T-helper 17 cell (primary cell): ENCODE results near the gene EBF3. TPM values are rescaled to one million over a fixed set of nuclear protein-coding genes. Genes with fewer than 3 reads are reported as not detected.

Experiments
- ATAC-seq: fragments of 150-1000 bp; cut with Tn5 transposase; 2 replicates; pipeline ENCODE4 v1.10.0; 2021; ENCODE audit warnings: mild to moderate bottlenecking, moderate library complexity
- DNase-seq, 3 donors: peaks; one replicate each; pipeline versions ENCODE4 v3.0.0 to v3.0.0-alpha.2; 2020 to 2021
- H3K9me3 ChIP-seq: one replicate; pipeline ENCODE4 v1.7.0; 2013; ENCODE audit warnings: low read length, mild to moderate bottlenecking; ENCODE audit not compliant: control insufficient read depth, poor library complexity, severe bottlenecking
- H3K27ac Mint-ChIP-seq: one replicate; pipeline ENCODE4 v1.8.0; 2022; ENCODE audit warnings: mild to moderate bottlenecking, moderate library complexity, mixed read lengths
- H3K27me3 Mint-ChIP-seq: one replicate; pipeline ENCODE4 v1.8.0; 2022; ENCODE audit warnings: mixed read lengths
- H3K36me3 Mint-ChIP-seq: one replicate; pipeline ENCODE4 v1.8.0; 2022; ENCODE audit warnings: low read depth, mixed read lengths
- H3K4me1 Mint-ChIP-seq: one replicate; pipeline ENCODE4 v1.8.0; 2022; ENCODE audit warnings: mild to moderate bottlenecking, mixed read lengths
- H3K4me3 Mint-ChIP-seq: one replicate; pipeline ENCODE4 v1.8.0; 2022; ENCODE audit warnings: mild to moderate bottlenecking, moderate library complexity, mixed read lengths
- total RNA-seq, 4 donors: library from RNA in 2 of 4; stranded (reverse) in 2 of 4; gene quantifications; one replicate each; pipeline ENCODE4 v1.2.3 and lab custom pipeline; 2022 to 2026

Gene EBF3
- total RNA-seq, 2 donors from 2014 or later = not detected

- Mint-ChIP-seq H3K27me3 (peaks cover 61% of the 10 kb centered on the region), H3K27ac (no peak overlapping the region), H3K4me1 (no peaks in the 10 kb centered on the region), H3K4me3 (no peak overlapping the region), H3K36me3 (no peaks in the 10 kb centered on the region)
- no peak for ATAC-seq
- DNase-seq = no peak
- no peaks in the 10 kb centered on the region for H3K9me3 ChIP-seq
Measured at GRCh38 chr10:129951101-129951969, 12.7 kb downstream of the EBF3 start.

- Mint-ChIP-seq H3K27me3 (peaks cover 61% of the 10 kb centered on the region), H3K27ac (no peak overlapping the region), H3K36me3 (no peaks in the 10 kb centered on the region), H3K4me3 (no peak overlapping the region), H3K4me1 (no peaks in the 10 kb centered on the region)
- no peak for ATAC-seq
- no peak for DNase-seq
- H3K9me3 ChIP-seq = no peaks in the 10 kb centered on the region
Measured at GRCh38 chr10:129950676-129951075, 13.4 kb downstream of the EBF3 start.

- Mint-ChIP-seq H3K4me1 (no peaks in the 10 kb centered on the region), H3K27me3 (peaks cover 58% of the 10 kb centered on the region), H3K27ac (no peak overlapping the region), H3K36me3 (no peaks in the 10 kb centered on the region), H3K4me3 (no peak overlapping the region)
- DNase-seq (no peak), ATAC-seq (no peak)
- H3K9me3 ChIP-seq = no peaks in the 10 kb centered on the region
Measured at GRCh38 chr10:129949891-129950291, 14.2 kb downstream of the EBF3 start.

- H3K9me3 ChIP-seq = no peaks in the 10 kb centered on the region
- Mint-ChIP-seq H3K27me3 (peaks cover 53% of the 10 kb centered on the region), H3K36me3 (no peaks in the 10 kb centered on the region), H3K27ac (no peak overlapping the region), H3K4me1 (no peaks in the 10 kb centered on the region), H3K4me3 (no peak overlapping the region)
- no peak for DNase-seq
- ATAC-seq = no peak
Measured at GRCh38 chr10:129949411-129949810, 14.7 kb downstream of the EBF3 start.

- Mint-ChIP-seq H3K36me3 (no peaks in the 10 kb centered on the region), H3K27me3 (peaks cover 39% of the 10 kb centered on the region), H3K4me1 (no peaks in the 10 kb centered on the region), H3K4me3 (no peak overlapping the region), H3K27ac (no peak overlapping the region)
- ATAC-seq (no peak), DNase-seq (no peak)
- H3K9me3 ChIP-seq = no peaks in the 10 kb centered on the region
Measured at GRCh38 chr10:129946859-129947258, 17.2 kb downstream of the EBF3 start.

GRCh38 chr10:129945941-129946760, 17.9 kb downstream of the EBF3 start:
- no peaks in the 10 kb centered on the region for H3K36me3 Mint-ChIP-seq
- peaks cover 34% of the 10 kb centered on the region for H3K27me3 Mint-ChIP-seq
- H3K4me1 Mint-ChIP-seq = no peaks in the 10 kb centered on the region
- no peaks in the 10 kb centered on the region for H3K9me3 ChIP-seq
- ATAC-seq (no peak), DNase-seq (no peak)
- no peak overlapping the region for H3K4me3 Mint-ChIP-seq
- H3K27ac Mint-ChIP-seq = no peak overlapping the region

- H3K27ac Mint-ChIP-seq = no peak overlapping the region
- H3K4me3 Mint-ChIP-seq = no peak overlapping the region
- DNase-seq (no peak), ATAC-seq (no peak)
- no peaks in the 10 kb centered on the region for H3K36me3 Mint-ChIP-seq
- H3K9me3 ChIP-seq = no peaks in the 10 kb centered on the region
- no peaks in the 10 kb centered on the region for H3K4me1 Mint-ChIP-seq
- H3K27me3 Mint-ChIP-seq = peaks cover 34% of the 10 kb centered on the region
Measured at GRCh38 chr10:129945526-129945925, 18.5 kb downstream of the EBF3 start.

- Mint-ChIP-seq H3K27me3 (peaks cover 38% of the 10 kb centered on the region), H3K27ac (no peak overlapping the region), H3K4me1 (no peaks in the 10 kb centered on the region), H3K36me3 (no peaks in the 10 kb centered on the region), H3K4me3 (no peak overlapping the region)
- DNase-seq (no peak), ATAC-seq (no peak)
- H3K9me3 ChIP-seq = no peaks in the 10 kb centered on the region
Measured at GRCh38 chr10:129945064-129945463, 19.0 kb downstream of the EBF3 start.

GRCh38 chr10:129944456-129944855, 19.6 kb downstream of the EBF3 start:
- Mint-ChIP-seq H3K4me3 (no peak overlapping the region), H3K36me3 (no peaks in the 10 kb centered on the region), H3K27ac (no peak overlapping the region), H3K4me1 (no peaks in the 10 kb centered on the region), H3K27me3 (peaks cover 44% of the 10 kb centered on the region)
- H3K9me3 ChIP-seq = no peaks in the 10 kb centered on the region
- DNase-seq (no peak), ATAC-seq (no peak)

GRCh38 chr10:129942936-129943715, 20.9 kb downstream of the EBF3 start:
- Mint-ChIP-seq H3K27me3 (peaks cover 38% of the 10 kb centered on the region), H3K27ac (no peak overlapping the region), H3K4me1 (no peaks in the 10 kb centered on the region), H3K4me3 (no peak overlapping the region), H3K36me3 (no peaks in the 10 kb centered on the region)
- ATAC-seq = no peak
- H3K9me3 ChIP-seq = no peaks in the 10 kb centered on the region
- DNase-seq = no peak

GRCh38 chr10:129942391-129942790, 21.7 kb downstream of the EBF3 start:
- Mint-ChIP-seq H3K27ac (no peak overlapping the region), H3K27me3 (peaks cover 44% of the 10 kb centered on the region), H3K4me1 (no peaks in the 10 kb centered on the region), H3K36me3 (no peaks in the 10 kb centered on the region), H3K4me3 (no peak overlapping the region)
- no peak for DNase-seq
- no peak for ATAC-seq
- no peaks in the 10 kb centered on the region for H3K9me3 ChIP-seq

GRCh38 chr10:129942019-129942277, 22.1 kb downstream of the EBF3 start:
- Mint-ChIP-seq H3K36me3 (no peaks in the 10 kb centered on the region), H3K4me3 (no peak overlapping the region), H3K27me3 (peaks cover 44% of the 10 kb centered on the region), H3K27ac (no peak overlapping the region), H3K4me1 (no peaks in the 10 kb centered on the region)
- ATAC-seq = no peak
- DNase-seq = no peak
- no peaks in the 10 kb centered on the region for H3K9me3 ChIP-seq
